ENCODE data around the gene UTF1.

UTF1 gene

DNA sequence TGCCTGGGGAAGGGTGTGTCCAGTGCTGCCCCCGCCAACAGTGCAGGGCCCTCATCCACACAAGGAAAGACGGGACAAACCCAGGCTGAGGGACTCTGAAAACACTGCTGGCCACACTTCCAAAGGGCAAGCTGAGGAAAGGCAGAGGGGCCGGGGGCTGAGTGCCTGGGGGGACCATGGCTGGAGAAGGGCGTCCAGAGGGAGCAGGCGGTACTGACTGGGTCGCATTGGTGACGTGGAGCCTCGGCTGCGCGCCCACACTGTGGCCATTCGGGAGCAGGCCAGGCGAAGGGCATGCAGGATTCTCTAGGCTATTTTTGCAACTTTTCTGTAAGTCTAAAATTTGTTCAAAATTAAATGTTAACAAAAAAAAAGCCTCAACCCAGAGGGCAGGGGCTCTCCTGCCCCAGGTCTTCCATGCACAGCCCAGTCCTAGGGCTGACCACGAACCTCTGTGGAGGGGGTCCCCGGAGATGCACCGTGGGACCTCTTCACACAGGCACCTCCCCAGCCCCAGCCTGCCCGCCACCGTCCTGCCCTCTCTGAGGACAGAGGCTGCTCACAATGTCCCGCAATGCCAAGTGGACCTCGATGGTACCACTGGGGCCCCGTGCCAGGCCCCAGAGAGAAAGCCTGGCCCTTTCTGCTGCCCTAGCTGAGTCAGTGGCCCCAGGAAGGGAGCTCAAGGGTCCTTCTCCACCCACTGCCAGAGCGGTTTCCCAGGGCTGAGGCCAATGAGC, 36.2 kb downstream of the UTF1 start:
- TF ChIP-seq, protein P1, sequence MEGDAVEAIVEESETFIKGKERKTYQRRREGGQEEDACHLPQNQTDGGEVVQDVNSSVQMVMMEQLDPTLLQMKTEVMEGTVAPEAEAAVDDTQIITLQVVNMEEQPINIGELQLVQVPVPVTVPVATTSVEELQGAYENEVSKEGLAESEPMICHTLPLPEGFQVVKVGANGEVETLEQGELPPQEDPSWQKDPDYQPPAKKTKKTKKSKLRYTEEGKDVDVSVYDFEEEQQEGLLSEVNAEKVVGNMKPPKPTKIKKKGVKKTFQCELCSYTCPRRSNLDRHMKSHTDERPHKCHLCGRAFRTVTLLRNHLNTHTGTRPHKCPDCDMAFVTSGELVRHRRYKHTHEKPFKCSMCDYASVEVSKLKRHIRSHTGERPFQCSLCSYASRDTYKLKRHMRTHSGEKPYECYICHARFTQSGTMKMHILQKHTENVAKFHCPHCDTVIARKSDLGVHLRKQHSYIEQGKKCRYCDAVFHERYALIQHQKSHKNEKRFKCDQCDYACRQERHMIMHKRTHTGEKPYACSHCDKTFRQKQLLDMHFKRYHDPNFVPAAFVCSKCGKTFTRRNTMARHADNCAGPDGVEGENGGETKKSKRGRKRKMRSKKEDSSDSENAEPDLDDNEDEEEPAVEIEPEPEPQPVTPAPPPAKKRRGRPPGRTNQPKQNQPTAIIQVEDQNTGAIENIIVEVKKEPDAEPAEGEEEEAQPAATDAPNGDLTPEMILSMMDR (conservative IDR thresholded peaks at IDR 0.05; ENCODE audit: control insufficient read depth, insufficient read depth, low read depth, low read length) = no peak
- H3K4me3 ChIP-seq (ENCODE audit: control insufficient read depth, low read depth, low read length) = no peak overlapping the region
- no peak for DNase-seq (ENCODE audit: low read depth)

DNA sequence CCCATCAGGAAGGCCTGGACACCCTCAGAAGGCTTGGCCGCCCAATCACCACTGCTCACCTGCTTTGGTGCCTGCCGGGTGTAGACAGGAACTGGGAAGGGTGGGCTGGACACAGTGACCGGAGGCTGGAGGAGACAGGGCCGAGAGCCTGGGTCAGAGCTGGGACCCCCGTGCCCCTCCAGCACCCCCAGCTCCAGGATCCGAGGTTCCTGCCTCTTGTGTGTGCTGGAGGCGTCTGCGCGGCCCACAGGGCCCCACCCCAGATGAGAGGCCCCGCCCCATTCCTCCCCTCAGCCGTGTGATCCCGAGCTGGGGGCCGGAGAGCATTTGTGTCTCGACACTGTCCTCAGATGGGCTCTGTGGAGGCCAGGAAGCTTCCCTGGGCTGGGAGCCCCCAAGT, 37.3 kb downstream of the UTF1 start:
- H3K4me3 ChIP-seq (ENCODE audit: control insufficient read depth, low read depth, low read length) = no peak overlapping the region
- TF ChIP-seq, protein P1 (conservative IDR thresholded peaks at IDR 0.05; ENCODE audit: control insufficient read depth, insufficient read depth, low read depth, low read length) = no peak
- DNase-seq (ENCODE audit: low read depth) = no peak

DNA sequence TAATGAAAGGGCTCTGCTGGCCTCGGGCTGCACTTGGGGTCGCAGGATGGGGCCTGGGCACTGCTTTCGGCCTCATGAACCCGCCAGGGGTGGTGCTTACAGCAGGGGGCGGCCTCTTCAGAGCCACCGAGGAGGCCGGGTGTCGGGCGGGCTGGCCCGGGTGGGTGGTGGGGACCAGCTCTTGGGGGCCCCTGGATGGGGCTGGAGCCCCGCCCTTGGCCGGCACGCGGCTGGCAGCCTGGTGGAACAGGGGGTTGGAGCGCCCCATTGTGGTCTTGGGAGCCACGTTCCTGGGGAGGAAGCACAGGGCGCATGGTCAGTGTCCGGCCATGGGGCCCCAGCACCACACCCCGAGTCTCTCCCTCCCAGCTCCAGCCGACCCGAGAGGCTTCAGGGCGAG, 37.8 kb downstream of the UTF1 start:
- TF ChIP-seq, protein P1 (conservative IDR thresholded peaks at IDR 0.05; ENCODE audit: control insufficient read depth, insufficient read depth, low read depth, low read length) = no peak
- DNase-seq (ENCODE audit: low read depth) = no peak
- no peak overlapping the region for H3K4me3 ChIP-seq (ENCODE audit: control insufficient read depth, low read depth, low read length)

DNA sequence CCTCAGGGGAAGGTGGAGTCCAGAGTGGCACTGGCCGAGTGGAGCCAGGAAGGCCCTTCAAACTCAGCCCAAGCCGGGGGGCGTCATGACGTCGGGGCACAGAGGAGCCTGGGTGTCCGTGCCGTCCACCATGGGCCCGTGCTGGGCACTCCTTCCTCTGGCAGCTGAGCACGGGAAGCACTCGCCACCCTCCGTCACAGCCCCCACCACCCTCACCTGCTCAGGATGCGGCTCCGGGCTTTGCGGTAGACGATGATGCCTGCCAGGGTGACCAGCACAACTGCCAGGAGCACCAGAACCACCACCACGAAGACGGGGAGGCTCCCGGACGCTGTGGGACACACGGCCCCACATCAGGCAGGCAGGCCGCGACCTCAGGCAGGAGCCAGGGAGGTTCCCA, 38.5 kb downstream of the UTF1 start:
- no peak overlapping the region for H3K4me3 ChIP-seq (ENCODE audit: control insufficient read depth, low read depth, low read length)
- no peak for DNase-seq (ENCODE audit: low read depth)
- TF ChIP-seq, protein P1 (conservative IDR thresholded peaks at IDR 0.05; ENCODE audit: control insufficient read depth, insufficient read depth, low read depth, low read length) = no peak

DNA sequence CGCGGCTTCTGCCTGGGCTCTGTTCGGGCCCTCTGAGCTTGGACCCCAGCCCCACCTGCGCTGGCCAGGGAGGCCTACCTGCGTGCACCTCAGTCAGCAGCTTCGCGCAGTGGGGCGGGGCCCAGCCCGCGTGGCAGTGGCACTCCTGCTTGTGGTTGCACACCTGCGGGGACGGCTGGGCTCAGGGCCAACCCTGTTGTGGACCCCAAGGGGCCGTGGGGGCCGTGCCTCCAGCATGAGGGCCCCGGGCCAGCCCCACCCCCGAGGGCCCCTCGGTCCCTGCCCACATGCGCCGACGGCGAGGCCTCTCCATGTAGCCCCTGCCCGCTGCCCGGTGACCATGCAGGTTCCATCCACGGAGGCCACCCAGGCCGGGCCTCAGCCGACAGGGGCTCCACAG, 39.4 kb downstream of the UTF1 start:
- TF ChIP-seq, protein P1 (conservative IDR thresholded peaks at IDR 0.05; ENCODE audit: control insufficient read depth, insufficient read depth, low read depth, low read length) = no peak
- no peak for DNase-seq (ENCODE audit: low read depth)
- no peak overlapping the region for H3K4me3 ChIP-seq (ENCODE audit: control insufficient read depth, low read depth, low read length)

DNA sequence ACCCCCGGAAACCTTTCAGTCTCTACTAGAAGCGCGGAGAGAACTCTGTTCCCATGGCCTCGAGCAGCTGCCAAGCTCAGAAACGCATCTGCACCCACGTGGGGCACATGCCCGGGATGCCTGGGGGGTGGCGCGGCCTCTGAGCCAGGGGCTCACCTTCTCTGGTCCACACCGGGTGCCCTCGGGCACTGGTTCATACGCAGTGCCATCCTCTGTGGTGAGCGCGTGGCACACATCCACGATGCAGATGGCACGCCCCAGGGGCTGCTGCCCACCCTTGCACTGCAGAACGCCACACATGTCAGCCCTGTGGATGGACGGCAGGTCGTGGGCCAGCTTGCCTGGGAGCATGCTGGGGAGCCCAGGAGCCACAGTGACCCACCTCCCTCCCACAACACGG, 40.2 kb downstream of the UTF1 start:
- no peak overlapping the region for H3K4me3 ChIP-seq (ENCODE audit: control insufficient read depth, low read depth, low read length)
- DNase-seq (ENCODE audit: low read depth) = no peak
- TF ChIP-seq, protein P1 (conservative IDR thresholded peaks at IDR 0.05; ENCODE audit: control insufficient read depth, insufficient read depth, low read depth, low read length) = no peak

Data from fibroblast of mammary gland (primary cell).